ENCODE data around the gene VCL. TPM values are rescaled to one million over a fixed set of nuclear protein-coding genes. Genes with fewer than 3 reads are reported as not detected.
"Not testable (repeated sequence)": the region's sequence is repeated elsewhere in the genome, so short reads cannot be mapped to it uniquely, and the experiment has no call there.

The VCL gene
- polyA plus RNA-seq, 1 of the 3 experiments (the other 2 are of a cell fraction): 147 TPM

GRCh38 chr10:74011770-74012169 lies 13.9 kb downstream of the VCL start (continued):
- no peak for TF ChIP-seq ZBTB33 (IDR thresholded peaks at IDR 0.05; ENCODE audit: borderline replicate concordance, low read depth)

DNA sequence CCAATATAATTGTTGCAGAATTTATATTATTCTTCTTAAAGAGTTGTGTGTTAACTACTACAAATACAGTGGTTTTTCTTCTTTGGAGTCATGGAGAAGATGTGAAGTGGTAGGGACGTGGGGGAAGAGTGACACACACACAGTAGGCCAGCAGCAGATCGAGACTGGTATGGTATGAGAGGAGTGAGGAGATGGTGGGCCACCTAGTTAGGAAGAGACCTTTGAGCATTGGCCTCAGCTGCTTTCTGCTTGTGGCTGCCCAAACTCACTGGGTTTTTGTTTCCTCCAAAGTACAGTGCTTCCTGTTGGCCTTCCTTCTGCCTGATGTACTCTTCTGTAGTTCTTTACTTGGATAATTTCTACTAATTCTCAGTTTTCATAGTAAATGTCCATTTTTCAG lies 14.6 kb downstream of the VCL start:
- CTCF ChIA-PET: interaction anchor here (0.9 to 2.0 kb wide), 5 partner anchors 8 to 72 kb away, joined by 3 to 7 read pairs (median 3); no protein-coding TSS in a partner anchor

GRCh38 chr10:74013004-74013403 lies 15.1 kb downstream of the VCL start:
- CTCF ChIA-PET: interaction anchor here (0.9 to 2.0 kb wide), 4 partner anchors 9 to 68 kb away, joined by 3 to 7 read pairs (median 4); no protein-coding TSS in a partner anchor
- POLR2A ChIA-PET: no interaction called here
- Histone ChIP-seq H3K36me3 (replicated peaks in 1 of 2; ENCODE audit: control insufficient read depth in 1 of 2, insufficient read depth in 2 of 2, low read length in 1 of 2) (peaks cover 0 to 23% of the 10 kb centered on the region in 2 experiments), H3K4me2 (peak overlapping the region; percentile 46), H3K9ac (no peak overlapping the region), H3F3A (replicated peaks; ENCODE audit: insufficient read depth) (peaks cover 52% of the 10 kb centered on the region), H3K4me3 (ENCODE audit: low read depth in 2 of 2, low read length in 1 of 2) (no peak overlapping the region), H3K9me2 (no peaks in the 10 kb centered on the region), H2AFZ (ENCODE audit: low read depth) (no peak overlapping the region), H4K20me1 (ENCODE audit: insufficient read depth) (peaks cover 91% of the 10 kb centered on the region), H3K27ac (ENCODE audit: low read depth in 2 of 2, low read length in 1 of 2) (peak overlapping the region in 1 of 2 experiments; percentile 93; a peak in 3 of 4 replicates), H3K9me3 (no peaks in the 10 kb centered on the region), H3K4me1 (ENCODE audit: control insufficient read depth in 1 of 2, insufficient read depth in 2 of 2, low read depth in 1 of 2, low read length in 1 of 2) (peaks cover 3 to 56% of the 10 kb centered on the region in 2 experiments), H3K79me2 (ENCODE audit: insufficient read depth) (peaks cover 96% of the 10 kb centered on the region), H3K27me3 (ENCODE audit: insufficient read depth) (no peaks in the 10 kb centered on the region)
- 97% methylated on average over 1 of the region's 1 CpG for whole genome bisulfite sequencing (ENCODE audit: low lambda C conversion rate)
- no peak for TF ChIP-seq MEF2A (IDR thresholded peaks at IDR 0.05; ENCODE audit: borderline replicate concordance, low read depth)
- no peak for TF ChIP-seq CHD2 (IDR thresholded peaks at IDR 0.05; ENCODE audit: low read length, partially characterized antibody)
- TF ChIP-seq RAD21 (IDR thresholded peaks at IDR 0.05; ENCODE audit: low read length): no peak
- no peak for TF ChIP-seq SIN3A (IDR thresholded peaks at IDR 0.05; ENCODE audit: borderline replicate concordance, low read depth, low read length)
- no peak for TF ChIP-seq MXI1 (IDR thresholded peaks at IDR 0.05; ENCODE audit: low read depth, low read length)
- no peak for TF ChIP-seq TAF1 (IDR thresholded peaks at IDR 0.05; ENCODE audit: borderline replicate concordance, low read depth, low read length)
- TF ChIP-seq GABPA (IDR thresholded peaks at IDR 0.05; ENCODE audit: low read depth): no peak
- no peak for TF ChIP-seq TCF12 (IDR thresholded peaks at IDR 0.05)
- TF ChIP-seq FOXJ3 (CRISPR knock-in tag; IDR thresholded peaks at IDR 0.05): no peak
- no peak for TF ChIP-seq NRF1 (IDR thresholded peaks at IDR 0.05; ENCODE audit: low read depth, low read length)
- TF ChIP-seq JUND (IDR thresholded peaks at IDR 0.05): no peak
- no peak for TF ChIP-seq MAX (IDR thresholded peaks at IDR 0.05; ENCODE audit: low read depth)
- TF ChIP-seq RCOR1 (IDR thresholded peaks at IDR 0.05; ENCODE audit: low read length): no peak
- TF ChIP-seq EZH2phosphoT487 (IDR thresholded peaks at IDR 0.05; ENCODE audit: borderline replicate concordance, low read depth): no peak
- no peak for TF ChIP-seq RXRA (IDR thresholded peaks at IDR 0.05; ENCODE audit: borderline replicate concordance, low read depth)
- no peak for DNase-seq

More for the DNA sequence above, 14.6 kb downstream of the VCL start:
- Histone ChIP-seq H3K4me3 (ENCODE audit: low read depth in 2 of 2, low read length in 1 of 2) (no peak overlapping the region), H2AFZ (ENCODE audit: low read depth) (no peak overlapping the region), H3K9me3 (no peaks in the 10 kb centered on the region), H3K79me2 (ENCODE audit: insufficient read depth) (peaks cover 97% of the 10 kb centered on the region), H3K9me2 (no peaks in the 10 kb centered on the region), H3F3A (replicated peaks; ENCODE audit: insufficient read depth) (peaks cover 57% of the 10 kb centered on the region), H3K9ac (no peak overlapping the region), H3K27ac (ENCODE audit: low read depth in 2 of 2, low read length in 1 of 2) (peak overlapping the region; percentile 26 to 93; a peak in 3 of 4 replicates), H3K4me2 (peak overlapping the region; percentile 46), H3K36me3 (replicated peaks in 1 of 2; ENCODE audit: control insufficient read depth in 1 of 2, insufficient read depth in 2 of 2, low read length in 1 of 2) (peaks cover 0 to 23% of the 10 kb centered on the region in 2 experiments), H3K4me1 (ENCODE audit: control insufficient read depth in 1 of 2, insufficient read depth in 2 of 2, low read depth in 1 of 2, low read length in 1 of 2) (peaks cover 3 to 61% of the 10 kb centered on the region in 2 experiments), H4K20me1 (ENCODE audit: insufficient read depth) (peaks cover 91% of the 10 kb centered on the region), H3K27me3 (ENCODE audit: insufficient read depth) (no peaks in the 10 kb centered on the region)
- POLR2A ChIA-PET: no interaction called here
- no peak for DNase-seq
- 55% methylated on average over 2 of the region's 2 CpGs for WGBS (ENCODE audit: low lambda C conversion rate)
- TF ChIP-seq MXI1 (IDR thresholded peaks at IDR 0.05; ENCODE audit: low read depth, low read length): no peak
- no peak for TF ChIP-seq FOXM1 (IDR thresholded peaks at IDR 0.05; ENCODE audit: low read depth)

GRCh38 chr10:74014574-74014973 lies 16.7 kb downstream of the VCL start:
- POLR2A ChIA-PET: interaction anchor here (0.6 kb wide), 1 partner anchor 31 kb away, joined by 4 read pairs; no protein-coding TSS in a partner anchor
- not testable (repeated sequence) for H3K27me3 ChIP-seq (ENCODE audit: insufficient read depth); H2AFZ ChIP-seq (ENCODE audit: low read depth); H3K9ac ChIP-seq; H3K9me2 ChIP-seq; H3K27ac ChIP-seq (ENCODE audit: low read depth in 2 of 2, low read length in 1 of 2); H3K4me3 ChIP-seq (ENCODE audit: low read depth in 2 of 2, low read length in 1 of 2); H3K4me2 ChIP-seq; DNase-seq; H3K9me3 ChIP-seq
- Histone ChIP-seq H4K20me1 (ENCODE audit: insufficient read depth) (peaks cover 93% of the 10 kb centered on the region), H3K4me1 (ENCODE audit: control insufficient read depth in 1 of 2, insufficient read depth in 2 of 2, low read depth in 1 of 2, low read length in 1 of 2) (peaks cover 3 to 48% of the 10 kb centered on the region in 2 experiments), H3F3A (replicated peaks; ENCODE audit: insufficient read depth) (peaks cover 40% of the 10 kb centered on the region), H3K79me2 (ENCODE audit: insufficient read depth) (peaks cover 99% of the 10 kb centered on the region), H3K36me3 (replicated peaks in 1 of 2; ENCODE audit: control insufficient read depth in 1 of 2, insufficient read depth in 2 of 2, low read length in 1 of 2) (peaks cover 0 to 26% of the 10 kb centered on the region in 2 experiments)
- WGBS (ENCODE audit: low lambda C conversion rate): 86% methylated on average over 3 of the region's 3 CpGs
- CTCF ChIA-PET: interaction anchor here (1.2 to 2.0 kb wide), 3 partner anchors 12 to 135 kb away, joined by 3 to 7 read pairs (median 6); no protein-coding TSS in a partner anchor

All from SK-N-SH (cell line).